MM.1S (cell line): ENCODE data around the gene KCNMA1.

ENCODE experiments used
- CTCF ChIP-seq: fragments of 300-600 bp; sonication (generic); IDR thresholded peaks from 2 replicates; pipeline ENCODE4 v1.5.1; 2016; ENCODE audit warnings: antibody characterized with exemption, low read length, mixed read lengths
- EZH2 ChIP-seq: fragments of 300-600 bp; sonication (generic); optimal IDR thresholded peaks from 2 replicates; pipeline ENCODE3; 2017; ENCODE audit warnings: low read depth, mild to moderate bottlenecking, antibody characterized with exemption, low read length, mixed read lengths
- EZH2phosphoT487 ChIP-seq: fragments of 300-600 bp; sonication (generic); IDR thresholded peaks from 2 replicates; pipeline ENCODE4 v1.6.1; 2018; ENCODE audit warnings: antibody characterized with exemption, low read length

DNA sequence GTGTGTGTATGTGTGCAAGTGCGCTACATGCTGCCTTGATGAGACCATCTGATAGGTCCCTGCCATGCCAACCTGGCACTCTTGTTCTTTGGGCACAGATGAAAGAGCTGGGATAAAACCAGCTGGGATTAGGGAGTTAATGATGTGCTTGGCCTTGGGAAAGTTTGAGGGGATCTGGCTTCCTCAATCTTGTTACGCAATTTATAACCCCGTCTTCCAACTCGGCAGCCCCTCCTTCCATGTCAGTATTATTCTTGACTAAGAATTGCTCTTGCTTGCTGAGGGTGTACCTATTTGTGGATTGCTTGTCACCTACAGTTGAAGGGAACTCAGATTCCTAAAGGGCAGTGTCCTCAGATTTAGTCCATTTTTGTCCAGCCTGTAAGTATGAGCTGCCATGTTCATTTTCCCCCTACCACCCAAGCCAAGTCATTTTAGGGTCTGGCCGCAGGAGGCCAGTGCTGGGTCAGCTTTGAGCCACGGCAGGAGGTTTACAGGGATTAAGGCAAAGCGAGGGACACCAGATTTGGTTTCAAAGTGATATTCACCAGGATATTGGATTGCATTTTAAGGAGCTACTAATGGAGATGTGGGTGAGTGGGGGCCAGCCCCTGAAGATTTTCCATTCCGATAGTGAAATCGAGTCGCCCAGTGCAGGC is 34.1 kb upstream of the KCNMA1 start:
- TF ChIP-seq CTCF: no peak
- no peak for TF ChIP-seq EZH2phosphoT487
- TF ChIP-seq EZH2: no peak
